ENCODE measurements around the gene GNAO1.

The GNAO1 gene

DNA sequence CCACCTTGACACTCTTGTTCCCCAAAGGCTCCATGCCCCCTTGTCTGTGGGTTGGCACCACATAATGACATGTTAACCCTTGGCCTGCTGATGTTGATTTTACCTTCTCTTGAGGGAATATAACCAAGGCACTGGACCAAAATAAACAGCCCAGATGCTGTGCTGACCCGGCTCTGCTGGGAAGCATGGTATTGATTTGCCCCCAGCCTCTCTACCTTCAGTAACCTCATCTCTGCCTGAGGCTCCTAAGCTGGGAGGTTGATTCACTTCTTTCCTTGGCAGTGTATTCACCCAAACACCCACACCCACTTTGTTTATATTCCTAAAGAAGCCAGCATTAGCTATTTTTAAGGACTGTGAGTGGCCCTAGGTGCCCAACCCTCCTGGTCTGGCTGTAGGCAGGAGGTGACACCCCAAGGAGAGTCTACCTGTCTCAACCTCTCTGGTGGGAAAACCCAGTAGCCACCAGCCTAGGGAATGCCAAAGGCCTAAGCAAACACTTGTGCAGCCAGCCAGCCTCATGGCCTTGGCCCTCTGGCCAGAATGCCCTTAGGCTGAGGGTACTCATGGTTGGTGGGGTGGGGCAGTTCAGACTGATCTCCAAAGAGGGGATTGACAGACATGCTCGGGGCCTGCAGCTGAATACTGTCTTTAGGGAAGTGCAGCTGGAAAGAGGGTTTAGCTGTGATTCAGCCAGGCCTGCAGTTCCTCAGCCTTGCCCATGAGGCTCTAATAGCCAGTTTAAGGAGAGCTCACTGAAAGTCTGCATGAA is 42.7 kb downstream of the GNAO1 start:
- Histone ChIP-seq H3K9me3 (ENCODE audit: control insufficient read depth in 5 of 5, low read length in 5 of 5) (no peaks in the 10 kb centered on the region), H3K27me3 (ENCODE audit: control insufficient read depth in 5 of 5, insufficient read depth in 4 of 5, low read length in 5 of 5) (no peaks in the 10 kb centered on the region), H3K9ac (ENCODE audit: low read length in 5 of 5) (no peak overlapping the region), H3K4me3 (ENCODE audit: low read depth in 1 of 5, low read length in 5 of 5) (no peak overlapping the region), H3K27ac (ENCODE audit: low read depth, low read length) (no peak overlapping the region), H3K4me1 (ENCODE audit: control insufficient read depth in 5 of 5, insufficient read depth in 5 of 5, low read length in 5 of 5) (no peaks in the 10 kb centered on the region), H3K36me3 (ENCODE audit: control insufficient read depth in 5 of 5, insufficient read depth in 5 of 5, low read length in 5 of 5) (no peaks in the 10 kb centered on the region)

GRCh38 chr16:56234737-56235136 is 43.4 kb downstream of the GNAO1 start:
- H3K36me3 ChIP-seq (ENCODE audit: control insufficient read depth in 5 of 5, insufficient read depth in 5 of 5, low read length in 5 of 5): no peaks in the 10 kb centered on the region
- no peak overlapping the region for H3K27ac ChIP-seq (ENCODE audit: low read depth, low read length)
- H3K27me3 ChIP-seq (ENCODE audit: control insufficient read depth in 5 of 5, insufficient read depth in 4 of 5, low read length in 5 of 5): peaks cover 0 to 1% (median 0%) of the 10 kb centered on the region in 5 donors
- H3K9me3 ChIP-seq (ENCODE audit: control insufficient read depth in 5 of 5, low read length in 5 of 5): no peaks in the 10 kb centered on the region
- no peak overlapping the region for H3K4me3 ChIP-seq (ENCODE audit: low read depth in 1 of 5, low read length in 5 of 5)
- H3K4me1 ChIP-seq (ENCODE audit: control insufficient read depth in 5 of 5, insufficient read depth in 5 of 5, low read length in 5 of 5): no peaks in the 10 kb centered on the region
- H3K9ac ChIP-seq (ENCODE audit: low read length in 5 of 5): no peak overlapping the region

GRCh38 chr16:56237451-56237930 is 46.2 kb downstream of the GNAO1 start:
- Histone ChIP-seq H3K27me3 (ENCODE audit: control insufficient read depth in 5 of 5, insufficient read depth in 4 of 5, low read length in 5 of 5) (peaks cover 0 to 5% (median 0%) of the 10 kb centered on the region in 5 donors), H3K9ac (ENCODE audit: low read length in 5 of 5) (no peak overlapping the region), H3K9me3 (ENCODE audit: control insufficient read depth in 5 of 5, low read length in 5 of 5) (no peaks in the 10 kb centered on the region), H3K36me3 (ENCODE audit: control insufficient read depth in 5 of 5, insufficient read depth in 5 of 5, low read length in 5 of 5) (no peaks in the 10 kb centered on the region), H3K27ac (ENCODE audit: low read depth, low read length) (no peak overlapping the region), H3K4me1 (ENCODE audit: control insufficient read depth in 5 of 5, insufficient read depth in 5 of 5, low read length in 5 of 5) (no peaks in the 10 kb centered on the region), H3K4me3 (ENCODE audit: low read depth in 1 of 5, low read length in 5 of 5) (no peak overlapping the region)

DNA sequence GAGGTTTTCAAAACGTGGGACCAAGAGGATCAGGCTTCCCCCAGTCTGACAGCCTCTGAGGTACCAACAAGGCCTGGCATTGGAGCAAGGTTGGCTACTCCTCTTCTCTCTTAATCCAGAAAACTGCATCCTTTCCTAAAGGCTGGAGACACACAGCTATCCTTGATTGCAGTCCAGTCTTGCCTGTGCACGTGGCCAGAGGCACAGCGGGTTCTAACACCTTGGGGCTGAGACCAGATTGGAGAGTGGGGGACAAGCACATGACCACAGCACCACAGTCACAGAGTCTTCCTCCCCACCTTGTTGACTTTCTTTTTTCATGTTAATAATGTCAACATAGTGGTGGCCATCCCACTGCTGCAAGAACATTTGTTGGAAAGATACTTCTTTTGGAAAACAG is 46.9 kb downstream of the GNAO1 start:
- H3K9ac ChIP-seq (ENCODE audit: low read length in 5 of 5): no peak overlapping the region
- no peaks in the 10 kb centered on the region for H3K36me3 ChIP-seq (ENCODE audit: control insufficient read depth in 5 of 5, insufficient read depth in 5 of 5, low read length in 5 of 5)
- H3K9me3 ChIP-seq (ENCODE audit: control insufficient read depth in 5 of 5, low read length in 5 of 5): no peaks in the 10 kb centered on the region
- H3K4me3 ChIP-seq (ENCODE audit: low read depth in 1 of 5, low read length in 5 of 5): no peak overlapping the region
- H3K4me1 ChIP-seq (ENCODE audit: control insufficient read depth in 5 of 5, insufficient read depth in 5 of 5, low read length in 5 of 5): no peaks in the 10 kb centered on the region
- H3K27me3 ChIP-seq (ENCODE audit: control insufficient read depth in 5 of 5, insufficient read depth in 4 of 5, low read length in 5 of 5): peaks cover 0 to 5% (median 0%) of the 10 kb centered on the region in 5 donors
- no peak overlapping the region for H3K27ac ChIP-seq (ENCODE audit: low read depth, low read length)

DNA sequence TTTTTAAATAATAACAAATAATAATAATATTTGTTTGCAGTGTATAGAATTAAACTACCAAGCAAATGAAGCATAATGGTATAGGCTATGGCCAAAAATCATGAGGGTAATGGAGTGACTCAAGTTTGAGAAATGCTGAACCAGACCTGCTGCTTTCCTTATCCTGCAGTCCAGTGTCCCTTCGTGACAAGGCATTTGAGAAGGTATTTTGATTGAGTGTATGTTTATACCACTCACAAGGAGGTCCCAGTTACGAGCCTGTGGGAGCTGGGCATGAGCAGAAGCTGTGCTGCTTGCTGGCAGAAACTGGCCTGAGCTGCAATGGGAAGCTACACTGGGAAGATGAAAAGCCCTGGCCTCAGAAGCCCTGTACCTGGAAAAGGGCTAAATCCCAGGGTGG is 50.3 kb downstream of the GNAO1 start:
- Histone ChIP-seq H3K4me3 (ENCODE audit: low read depth in 1 of 5, low read length in 5 of 5) (no peak overlapping the region), H3K27ac (ENCODE audit: low read depth, low read length) (no peak overlapping the region), H3K4me1 (ENCODE audit: control insufficient read depth in 5 of 5, insufficient read depth in 5 of 5, low read length in 5 of 5) (peaks cover 0 to 8% (median 2%) of the 10 kb centered on the region in 5 donors), H3K9ac (ENCODE audit: low read length in 5 of 5) (no peak overlapping the region), H3K27me3 (ENCODE audit: control insufficient read depth in 5 of 5, insufficient read depth in 4 of 5, low read length in 5 of 5) (peaks cover 0 to 5% (median 0%) of the 10 kb centered on the region in 5 donors), H3K9me3 (ENCODE audit: control insufficient read depth in 5 of 5, low read length in 5 of 5) (no peaks in the 10 kb centered on the region), H3K36me3 (ENCODE audit: control insufficient read depth in 5 of 5, insufficient read depth in 5 of 5, low read length in 5 of 5) (no peaks in the 10 kb centered on the region)

DNA sequence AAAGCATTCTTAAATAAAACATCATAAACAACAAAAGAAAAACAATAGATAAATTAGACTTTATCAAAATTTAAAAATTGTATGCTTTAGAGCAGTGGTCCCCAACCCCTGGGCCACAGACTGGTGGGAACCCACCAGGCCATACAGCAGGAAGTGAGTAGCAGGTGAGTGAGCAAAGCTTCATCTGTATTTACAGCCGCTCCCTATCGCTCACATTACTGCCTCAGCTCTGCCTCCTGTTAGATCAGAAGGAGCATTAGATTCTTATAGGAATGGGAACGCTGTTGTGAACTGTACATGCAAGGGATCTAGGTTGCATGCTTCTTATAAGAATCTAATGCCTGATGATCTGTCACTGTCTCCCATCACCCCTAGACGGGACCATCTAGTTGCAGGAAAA is 51.5 kb downstream of the GNAO1 start:
- no peaks in the 10 kb centered on the region for H3K36me3 ChIP-seq (ENCODE audit: control insufficient read depth in 5 of 5, insufficient read depth in 5 of 5, low read length in 5 of 5)
- H3K27ac ChIP-seq (ENCODE audit: low read depth, low read length): no peak overlapping the region
- H3K4me1 ChIP-seq (ENCODE audit: control insufficient read depth in 5 of 5, insufficient read depth in 5 of 5, low read length in 5 of 5): peaks cover 0 to 8% (median 2%) of the 10 kb centered on the region in 5 donors
- no peak overlapping the region for H3K4me3 ChIP-seq (ENCODE audit: low read depth in 1 of 5, low read length in 5 of 5)
- H3K9ac ChIP-seq (ENCODE audit: low read length in 5 of 5): no peak overlapping the region
- peaks cover 0 to 5% (median 0%) of the 10 kb centered on the region in 5 donors for H3K27me3 ChIP-seq (ENCODE audit: control insufficient read depth in 5 of 5, insufficient read depth in 4 of 5, low read length in 5 of 5)
- no peaks in the 10 kb centered on the region for H3K9me3 ChIP-seq (ENCODE audit: control insufficient read depth in 5 of 5, low read length in 5 of 5)

GRCh38 chr16:56244612-56245011 is 53.3 kb downstream of the GNAO1 start:
- no peak overlapping the region for H3K9ac ChIP-seq (ENCODE audit: low read length in 5 of 5)
- H3K27ac ChIP-seq (ENCODE audit: low read depth, low read length): no peak overlapping the region
- no peaks in the 10 kb centered on the region for H3K9me3 ChIP-seq (ENCODE audit: control insufficient read depth in 5 of 5, low read length in 5 of 5)
- H3K4me3 ChIP-seq (ENCODE audit: low read depth in 1 of 5, low read length in 5 of 5): no peak overlapping the region
- H3K27me3 ChIP-seq (ENCODE audit: control insufficient read depth in 5 of 5, insufficient read depth in 4 of 5, low read length in 5 of 5): peaks cover 0 to 5% (median 0%) of the 10 kb centered on the region in 5 donors
- H3K4me1 ChIP-seq (ENCODE audit: control insufficient read depth in 5 of 5, insufficient read depth in 5 of 5, low read length in 5 of 5): peaks cover 0 to 8% (median 2%) of the 10 kb centered on the region in 5 donors
- H3K36me3 ChIP-seq (ENCODE audit: control insufficient read depth in 5 of 5, insufficient read depth in 5 of 5, low read length in 5 of 5): no peaks in the 10 kb centered on the region

DNA sequence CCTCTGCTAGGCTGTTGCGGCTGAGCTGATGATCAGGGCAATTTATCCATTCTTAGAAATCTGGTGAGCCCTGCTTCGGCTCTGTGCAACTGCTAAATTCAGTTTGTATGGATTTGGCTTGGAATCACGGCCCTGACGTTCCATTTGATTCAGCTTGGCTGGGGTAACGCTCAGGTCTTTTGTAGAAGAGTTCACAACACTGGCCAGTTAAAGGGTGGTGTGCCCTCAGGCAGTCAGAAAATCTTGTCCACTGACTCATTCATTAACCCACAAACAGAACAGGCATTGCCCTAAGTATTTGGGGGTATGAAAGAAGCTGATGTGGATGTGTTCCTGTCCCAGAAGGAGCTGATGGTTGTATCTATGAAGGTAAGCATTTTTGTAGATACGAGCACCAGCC is 53.9 kb downstream of the GNAO1 start:
- Histone ChIP-seq H3K27ac (ENCODE audit: low read depth, low read length) (no peak overlapping the region), H3K9me3 (ENCODE audit: control insufficient read depth in 5 of 5, low read length in 5 of 5) (no peaks in the 10 kb centered on the region), H3K9ac (ENCODE audit: low read length in 5 of 5) (no peak overlapping the region), H3K4me3 (ENCODE audit: low read depth in 1 of 5, low read length in 5 of 5) (no peak overlapping the region), H3K36me3 (ENCODE audit: control insufficient read depth in 5 of 5, insufficient read depth in 5 of 5, low read length in 5 of 5) (no peaks in the 10 kb centered on the region), H3K4me1 (ENCODE audit: control insufficient read depth in 5 of 5, insufficient read depth in 5 of 5, low read length in 5 of 5) (peaks cover 0 to 8% (median 2%) of the 10 kb centered on the region in 5 donors), H3K27me3 (ENCODE audit: control insufficient read depth in 5 of 5, insufficient read depth in 4 of 5, low read length in 5 of 5) (no peaks in the 10 kb centered on the region)

- H3K4me3 ChIP-seq (ENCODE audit: low read depth in 1 of 5, low read length in 5 of 5): no peak overlapping the region
- H3K27me3 ChIP-seq (ENCODE audit: control insufficient read depth in 5 of 5, insufficient read depth in 4 of 5, low read length in 5 of 5): no peaks in the 10 kb centered on the region
- no peaks in the 10 kb centered on the region for H3K36me3 ChIP-seq (ENCODE audit: control insufficient read depth in 5 of 5, insufficient read depth in 5 of 5, low read length in 5 of 5)
- H3K27ac ChIP-seq (ENCODE audit: low read depth, low read length): no peak overlapping the region
- no peak overlapping the region for H3K9ac ChIP-seq (ENCODE audit: low read length in 5 of 5)
- H3K9me3 ChIP-seq (ENCODE audit: control insufficient read depth in 5 of 5, low read length in 5 of 5): no peaks in the 10 kb centered on the region
- peaks cover 0 to 8% (median 2%) of the 10 kb centered on the region in 5 donors for H3K4me1 ChIP-seq (ENCODE audit: control insufficient read depth in 5 of 5, insufficient read depth in 5 of 5, low read length in 5 of 5)
Measured at GRCh38 chr16:56246051-56246817, 54.9 kb downstream of the GNAO1 start.

DNA sequence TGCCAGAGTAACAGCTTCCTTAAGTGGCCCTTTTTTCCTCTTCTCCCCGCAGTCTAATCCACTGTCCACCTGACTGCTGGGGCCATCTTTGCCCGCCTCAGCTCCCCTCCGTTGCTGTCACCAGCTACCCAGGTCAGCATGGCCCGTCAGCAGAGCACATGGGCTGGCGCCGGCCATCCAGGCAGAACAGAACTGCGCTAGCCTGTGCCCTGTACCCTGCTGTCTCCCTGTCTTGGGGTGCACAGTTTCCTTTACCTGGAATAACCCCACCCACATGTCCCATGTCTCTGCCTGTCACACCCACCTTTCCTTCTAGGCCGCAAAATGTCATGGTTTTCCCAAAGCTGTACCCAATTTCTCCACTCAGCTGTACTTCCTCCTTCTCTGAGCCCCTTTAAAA is 55.7 kb downstream of the GNAO1 start:
- Histone ChIP-seq H3K9ac (ENCODE audit: low read length in 5 of 5) (no peak overlapping the region), H3K4me3 (ENCODE audit: low read depth in 1 of 5, low read length in 5 of 5) (no peak overlapping the region), H3K27ac (ENCODE audit: low read depth, low read length) (no peak overlapping the region), H3K36me3 (ENCODE audit: control insufficient read depth in 5 of 5, insufficient read depth in 5 of 5, low read length in 5 of 5) (no peaks in the 10 kb centered on the region), H3K27me3 (ENCODE audit: control insufficient read depth in 5 of 5, insufficient read depth in 4 of 5, low read length in 5 of 5) (no peaks in the 10 kb centered on the region), H3K4me1 (ENCODE audit: control insufficient read depth in 5 of 5, insufficient read depth in 5 of 5, low read length in 5 of 5) (peaks cover 0 to 8% (median 2%) of the 10 kb centered on the region in 5 donors), H3K9me3 (ENCODE audit: control insufficient read depth in 5 of 5, low read length in 5 of 5) (no peaks in the 10 kb centered on the region)
